CD4-positive, alpha-beta T cell treated with Interleukin-15 for 1 hour (primary cell): ENCODE results near the gene KIRREL1.

Source experiments
- DNase-seq: peaks from one replicate; pipeline ENCODE4 v3.0.0-alpha.2; 2020

Gene KIRREL1

DNA sequence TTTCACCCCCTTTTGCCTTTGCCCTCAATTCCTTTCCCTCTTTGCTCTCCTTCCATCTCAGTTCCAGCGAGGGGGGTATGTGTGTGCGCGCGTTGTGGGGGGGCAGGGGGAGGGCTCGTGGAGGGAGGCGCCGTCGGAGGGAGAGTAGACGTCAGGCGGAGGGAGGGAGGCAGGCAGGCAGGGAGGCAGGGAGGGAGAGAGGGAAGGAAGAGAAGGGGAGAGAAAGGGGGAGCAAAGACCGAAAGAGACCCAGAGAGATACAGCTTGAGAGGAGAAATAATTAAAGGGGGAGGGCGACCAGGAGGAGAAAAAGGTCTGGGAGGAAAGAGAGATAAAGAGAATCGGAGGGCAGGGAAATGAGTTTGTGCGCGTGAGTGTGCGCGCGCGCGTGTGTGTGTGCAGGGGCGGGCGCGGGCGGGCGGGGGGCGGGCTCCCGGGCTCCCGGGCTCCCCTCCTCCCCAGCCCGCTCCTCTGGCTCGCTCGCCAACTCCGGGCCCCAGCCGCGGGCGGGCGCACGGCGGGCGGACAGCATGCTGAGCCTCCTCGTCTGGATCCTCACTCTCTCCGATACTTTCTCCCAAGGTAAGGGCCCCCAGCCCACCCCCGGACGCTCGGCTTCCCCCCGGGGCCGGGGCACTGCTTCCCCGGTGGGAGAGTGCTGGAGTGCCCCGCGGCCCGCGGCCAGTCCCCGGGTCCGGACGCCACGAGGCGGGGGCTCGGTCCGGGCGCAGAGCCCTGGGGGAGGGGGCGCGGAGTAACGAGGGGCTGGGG is at the start of gene KIRREL1:
KIRREL1 (plus strand) TSS at position 499 of the 771 bp plus-strand sequence; CDS start at position 531, 32 bp downstream.
- no peak for DNase-seq

DNA sequence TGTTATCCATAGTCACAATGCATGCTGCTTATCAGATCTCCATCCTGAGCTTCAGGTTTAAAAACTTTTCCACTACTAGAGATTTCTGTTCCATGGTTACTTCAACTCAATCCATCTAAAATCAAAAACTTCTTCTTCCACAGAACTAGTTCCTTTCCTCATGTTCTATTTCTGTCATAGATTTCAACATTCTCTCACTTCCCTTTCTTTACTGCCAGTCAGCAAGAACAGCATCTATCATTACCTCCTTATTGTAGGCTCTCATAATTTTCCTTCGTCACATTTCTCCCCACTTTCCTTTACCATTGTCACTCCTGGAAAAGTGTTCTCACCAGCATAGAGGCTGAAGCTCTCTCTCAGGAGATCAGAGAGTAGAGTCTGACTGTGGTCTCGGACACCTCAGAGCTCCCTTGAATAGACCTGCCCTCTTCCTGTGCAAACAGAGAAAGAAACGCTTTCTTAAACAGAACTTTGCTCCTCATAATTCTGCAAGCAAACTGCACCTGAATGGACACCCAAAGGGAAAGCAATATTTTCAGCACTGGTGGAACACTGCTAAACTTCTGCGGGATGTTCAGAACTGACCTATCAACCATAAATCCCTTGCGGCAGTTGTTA is 48.7 kb upstream of the KIRREL1 start:
- DNase-seq = no peak

DNA sequence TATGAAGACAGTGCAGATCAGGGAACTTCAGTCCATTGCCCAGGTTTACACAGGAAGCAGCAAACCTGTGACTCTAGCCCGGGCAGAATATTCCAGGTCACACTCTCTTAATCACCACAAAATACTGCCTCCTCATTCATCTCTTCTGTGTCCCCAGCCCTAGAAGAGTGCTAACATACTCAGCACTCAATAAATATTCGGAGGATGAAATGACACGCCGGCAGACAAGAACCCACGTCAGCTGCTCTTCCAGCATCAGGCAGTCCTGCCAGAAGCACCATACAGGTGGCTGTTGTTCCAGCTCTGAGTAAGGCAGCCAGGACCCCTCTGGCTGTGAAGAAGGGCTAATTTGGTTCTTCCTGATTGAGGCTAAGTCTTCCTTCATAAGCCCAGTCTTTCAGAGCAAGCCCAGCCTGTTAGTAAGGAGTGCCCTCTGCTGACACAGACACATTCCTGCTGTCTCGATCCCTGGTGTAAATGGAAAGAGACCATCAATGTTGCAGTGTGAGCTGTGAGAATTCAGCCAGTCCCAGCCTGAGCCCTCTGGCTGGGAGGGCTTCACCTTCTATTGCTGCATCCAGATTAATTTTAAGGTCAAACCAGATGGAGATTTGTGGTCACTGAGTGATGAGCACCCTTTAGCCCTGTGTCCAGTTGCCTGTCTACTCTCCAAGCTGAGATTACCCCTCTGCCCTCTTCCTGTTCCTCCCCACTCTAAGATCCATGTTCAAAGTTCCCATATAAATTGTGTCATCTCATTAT is 45.0 kb upstream of the KIRREL1 start:
- peak; percentile 26 for DNase-seq

DNA sequence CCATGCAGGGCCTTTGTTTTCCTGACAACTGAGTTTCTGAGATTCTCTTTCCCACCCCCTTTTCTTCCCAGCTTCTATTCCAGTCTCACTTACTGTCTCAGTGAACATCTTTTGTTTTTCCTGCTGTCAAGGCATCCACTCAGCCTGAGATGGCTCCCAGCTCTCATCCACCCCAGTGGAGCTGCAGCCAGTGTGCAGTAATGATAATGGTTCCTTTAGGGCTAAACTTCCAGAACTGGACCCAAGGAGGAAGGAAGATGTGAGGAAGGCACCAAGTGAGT is 44.4 kb upstream of the KIRREL1 start:
- DNase-seq = no peak

DNA sequence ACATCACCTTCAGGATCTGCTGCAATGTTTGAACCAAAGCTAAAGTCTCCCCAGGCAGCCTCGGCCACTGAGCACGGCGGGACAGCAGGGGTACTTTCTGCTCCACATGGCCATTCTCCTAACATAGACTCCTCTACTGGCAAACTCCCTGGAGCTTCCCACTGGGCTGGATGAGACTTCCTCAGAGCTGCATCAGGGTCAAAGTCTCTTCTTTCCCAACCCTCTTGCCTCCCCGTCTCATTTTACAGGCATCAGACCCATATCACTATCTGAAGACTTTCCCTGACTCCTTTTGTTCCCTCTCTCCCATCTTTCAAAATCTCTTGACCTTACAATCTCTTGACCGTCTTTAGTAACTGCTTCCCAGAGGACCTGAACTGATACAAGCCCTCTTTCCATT is 42.2 kb upstream of the KIRREL1 start:
- no peak for DNase-seq

DNA sequence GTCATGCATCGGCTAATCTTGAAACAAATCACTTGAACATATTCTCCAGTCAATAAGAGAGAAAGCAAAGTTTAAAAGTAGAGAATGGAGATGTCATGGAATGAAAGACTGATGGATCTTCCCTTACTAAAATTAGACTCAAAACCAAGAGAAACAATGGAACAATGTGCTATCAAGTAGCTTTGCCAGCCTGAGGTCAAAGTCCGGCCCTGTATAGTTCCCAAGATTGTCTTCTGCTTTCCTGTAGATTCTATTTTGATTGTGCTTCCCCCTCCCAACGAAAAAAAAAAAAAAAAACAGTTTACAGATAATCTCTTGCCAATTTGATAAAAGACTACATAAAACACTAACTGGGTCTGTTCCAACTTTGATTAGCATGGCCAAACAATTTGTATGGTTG is 40.8 kb upstream of the KIRREL1 start:
- DNase-seq = no peak

DNA sequence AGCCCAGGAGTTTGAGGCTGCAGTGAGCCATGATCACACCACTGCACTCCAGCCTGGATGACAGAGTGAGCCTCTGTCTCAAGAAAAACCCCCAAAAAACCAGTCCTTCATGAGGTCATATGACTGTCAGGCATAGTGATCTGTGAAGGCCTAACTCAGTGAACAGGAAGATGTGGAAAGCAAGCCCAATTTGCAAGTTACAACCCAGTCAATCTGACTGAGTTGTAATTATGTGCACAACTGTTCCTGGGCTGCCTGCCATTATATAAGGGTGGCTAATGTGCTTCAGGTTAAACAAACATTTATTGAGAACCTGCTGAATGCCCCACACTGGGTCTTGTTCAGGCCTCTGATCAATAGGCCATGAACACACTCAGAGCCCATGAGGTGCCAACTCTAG is 38.2 kb upstream of the KIRREL1 start:
- DNase-seq = no peak

DNA sequence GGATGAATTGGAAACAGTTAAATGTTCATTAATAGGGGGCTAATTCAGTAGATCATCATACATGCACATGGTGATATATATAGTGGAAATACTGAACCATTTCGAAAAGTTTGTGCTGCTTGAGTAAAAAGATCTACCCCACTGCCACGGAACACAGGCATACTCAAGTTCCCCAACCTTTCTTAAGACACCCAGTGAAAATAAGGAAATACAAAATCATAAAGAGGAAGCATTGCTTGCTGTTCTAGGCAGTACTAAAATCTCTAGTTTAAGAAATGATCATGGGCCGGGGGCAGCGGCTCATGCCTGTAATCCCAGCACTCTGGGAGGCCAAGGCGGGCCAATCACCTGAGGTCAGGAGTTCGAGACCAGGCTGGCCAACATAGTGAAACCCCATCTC is 37.6 kb upstream of the KIRREL1 start:
- no peak for DNase-seq

DNA sequence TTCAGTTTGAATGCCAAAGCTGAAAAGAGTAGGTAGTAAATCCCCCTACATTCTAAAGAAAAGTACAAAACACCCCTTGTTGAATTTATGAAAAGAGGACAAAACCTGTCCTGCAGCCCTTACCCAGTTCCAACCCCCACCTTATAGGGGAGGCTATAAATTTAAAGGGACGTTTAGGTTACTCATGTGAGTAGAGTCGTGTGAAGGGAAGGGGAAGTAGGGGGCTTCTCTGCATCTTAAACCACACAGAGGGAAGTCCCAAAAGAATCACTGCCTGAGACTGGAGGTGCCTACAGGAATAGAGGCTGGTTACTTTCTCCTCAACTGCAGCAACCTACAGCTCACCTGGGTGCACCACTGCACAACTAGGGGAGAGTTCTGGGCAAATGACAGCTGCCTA is 36.7 kb upstream of the KIRREL1 start:
- DNase-seq = no peak

DNA sequence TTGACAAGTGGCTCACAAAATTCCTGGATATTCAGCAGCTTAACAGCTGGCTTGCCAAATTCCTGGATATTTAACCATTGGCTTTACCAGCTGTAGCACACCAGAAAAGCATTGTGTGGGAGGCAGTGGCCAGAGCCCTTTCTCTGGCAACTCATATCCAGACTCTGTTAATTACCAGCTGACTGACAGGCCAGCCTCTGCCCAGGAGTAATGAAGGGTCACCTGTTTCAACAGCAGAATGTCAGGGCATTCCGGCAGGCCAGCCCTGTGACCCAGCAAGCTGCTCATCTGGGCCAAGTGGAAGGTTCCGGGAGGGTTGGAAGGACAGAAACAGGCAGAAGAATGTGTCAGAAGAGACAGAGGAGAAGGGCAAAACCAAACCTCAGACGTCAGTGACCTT is 35.2 kb upstream of the KIRREL1 start:
- no peak for DNase-seq

DNA sequence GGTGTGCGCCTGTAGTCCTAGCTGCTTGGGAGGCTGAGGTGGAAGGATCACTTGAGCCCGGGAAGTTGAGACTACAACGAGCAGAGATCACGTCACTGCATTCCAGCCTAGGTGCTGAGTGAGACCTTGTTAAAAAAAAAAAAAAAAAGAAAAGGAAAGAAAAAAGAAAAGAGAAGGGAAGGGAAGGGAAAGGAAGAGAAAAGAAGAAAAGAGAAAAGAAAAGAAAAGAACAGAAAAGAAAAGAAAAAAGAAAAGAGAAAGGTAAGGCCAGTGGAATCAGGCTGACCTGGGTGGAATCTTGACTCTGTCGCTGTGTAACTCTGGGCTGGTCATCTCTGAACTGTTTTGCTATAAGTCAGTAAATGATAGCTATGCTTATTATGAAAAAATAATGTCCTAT is 33.7 kb upstream of the KIRREL1 start:
- DNase-seq = no peak

DNA sequence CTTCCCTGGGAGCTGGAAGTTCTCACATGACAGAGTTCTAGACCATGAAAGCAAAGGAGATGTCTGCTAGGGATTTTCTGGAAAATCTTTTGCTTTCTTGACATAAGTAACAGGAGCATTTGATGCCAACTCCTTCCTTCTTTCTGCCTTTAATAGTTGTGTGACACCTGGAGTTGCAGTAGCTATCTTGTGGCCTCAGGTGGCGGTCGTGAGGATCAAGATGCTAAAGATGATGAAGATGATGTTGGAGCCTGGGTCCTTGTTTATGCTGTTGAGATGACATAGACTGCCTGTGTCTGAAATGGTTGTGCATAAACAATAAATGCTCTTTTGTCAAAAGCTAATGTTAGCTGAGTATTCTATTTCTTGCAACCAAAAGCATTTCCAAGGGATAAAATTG is 32.7 kb upstream of the KIRREL1 start:
- no peak for DNase-seq

DNA sequence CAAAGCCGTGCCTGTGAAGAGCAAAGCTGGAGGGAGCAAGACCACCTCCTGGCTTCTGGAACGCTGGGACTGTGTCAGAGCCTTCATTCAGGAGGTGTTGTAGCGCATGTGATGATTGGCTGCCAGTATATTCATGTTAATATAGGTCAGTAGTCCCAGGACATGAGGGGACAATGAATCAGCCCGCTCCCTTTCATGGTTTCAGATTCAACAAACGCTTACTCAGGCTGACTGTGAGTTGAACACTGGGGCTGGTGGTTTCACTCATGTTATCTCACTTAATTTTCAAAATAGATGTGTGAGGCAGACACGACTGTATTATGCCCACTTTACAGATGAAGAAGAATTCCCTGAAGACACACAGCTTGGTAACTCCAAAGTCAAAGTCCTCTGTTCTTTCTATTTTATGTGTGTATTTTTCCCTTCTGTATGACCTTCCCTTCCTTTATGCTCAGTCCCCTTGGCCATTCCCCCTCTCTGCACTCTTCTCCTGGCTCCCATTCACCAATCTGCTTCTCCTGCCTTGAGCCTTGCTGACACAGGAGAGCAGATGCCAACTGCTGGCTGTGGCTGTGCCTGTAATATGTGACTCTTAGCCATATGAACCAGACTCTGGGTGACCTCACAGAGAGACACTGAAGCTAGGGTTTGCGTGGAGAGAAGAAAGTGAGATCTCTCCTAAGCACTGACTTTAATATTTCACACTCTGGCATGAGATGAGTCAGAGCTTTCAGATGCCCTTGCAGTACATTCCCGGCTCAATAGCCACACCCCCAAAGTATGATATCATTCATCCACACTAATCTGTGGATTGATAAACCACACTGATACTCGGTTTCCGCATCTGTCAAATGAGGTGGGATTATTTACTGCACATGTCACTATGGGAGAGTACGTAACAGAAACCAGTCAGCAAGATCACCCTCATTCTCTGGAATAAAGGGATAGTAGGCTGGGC is 31.4 kb upstream of the KIRREL1 start:
- DNase-seq = no peak

DNA sequence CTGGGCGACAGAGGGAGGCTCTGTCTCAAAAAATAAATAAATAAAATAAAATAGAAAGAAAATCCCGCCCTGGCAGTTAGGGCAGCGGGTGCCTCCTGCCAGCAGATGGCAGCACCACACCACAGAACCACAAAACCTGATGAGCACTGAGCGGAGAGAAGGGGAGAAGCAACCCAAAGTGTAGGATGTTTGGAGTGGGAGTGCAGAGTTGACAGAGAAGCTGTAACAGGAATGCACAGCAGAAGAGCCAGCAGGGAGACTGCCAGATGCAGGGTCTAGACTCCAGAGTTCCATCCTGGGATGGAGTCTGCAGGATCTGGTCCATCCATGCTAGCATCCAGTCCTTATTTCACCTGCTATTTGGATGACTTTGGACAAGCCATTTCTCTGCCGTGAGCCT is 29.7 kb upstream of the KIRREL1 start:
- peak; percentile 41 for DNase-seq

DNA sequence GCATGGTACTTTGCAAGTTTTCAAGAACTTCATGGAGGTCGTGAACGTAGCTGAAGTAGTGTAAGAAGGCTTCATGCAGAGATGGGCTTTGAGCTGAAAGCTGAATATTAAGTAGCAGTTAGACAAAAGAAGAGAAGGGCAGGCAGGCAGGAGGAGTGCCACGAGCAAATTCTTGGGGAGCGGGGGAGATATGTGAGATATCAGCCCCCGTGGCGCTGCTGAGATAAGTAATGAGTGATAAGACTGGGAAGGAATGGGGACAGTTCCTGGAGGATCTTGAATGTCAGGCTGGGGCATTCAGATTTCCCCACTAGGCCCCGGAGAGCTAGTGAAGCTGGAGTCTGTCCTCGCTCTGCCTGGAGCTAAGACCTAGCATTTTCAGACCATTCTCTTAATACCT is 27.9 kb upstream of the KIRREL1 start:
- DNase-seq = no peak

DNA sequence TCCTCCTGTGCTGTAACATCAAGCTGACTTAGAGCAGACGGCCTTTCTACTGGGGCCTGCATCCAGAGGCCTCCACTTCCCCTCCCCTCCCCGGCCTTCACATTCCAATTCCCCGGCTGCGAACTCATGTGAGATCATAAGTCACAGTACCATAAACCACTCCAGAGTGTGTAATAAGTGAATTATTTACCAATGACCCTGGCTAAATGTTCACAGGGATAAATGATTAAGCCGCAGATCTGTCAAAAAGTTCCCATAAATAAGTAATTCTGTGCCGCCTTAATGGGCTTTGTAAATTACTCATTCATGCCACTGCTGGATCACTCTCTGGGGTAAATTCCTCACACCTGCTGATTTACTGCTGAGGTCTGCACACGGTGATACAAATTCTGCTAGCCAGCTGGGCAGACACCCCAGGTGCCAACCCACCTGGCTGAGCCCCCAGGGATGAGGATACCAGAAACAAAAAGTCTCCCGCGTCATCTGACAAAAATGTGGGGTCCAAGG is 27.4 kb upstream of the KIRREL1 start:
- DNase-seq = no peak

DNA sequence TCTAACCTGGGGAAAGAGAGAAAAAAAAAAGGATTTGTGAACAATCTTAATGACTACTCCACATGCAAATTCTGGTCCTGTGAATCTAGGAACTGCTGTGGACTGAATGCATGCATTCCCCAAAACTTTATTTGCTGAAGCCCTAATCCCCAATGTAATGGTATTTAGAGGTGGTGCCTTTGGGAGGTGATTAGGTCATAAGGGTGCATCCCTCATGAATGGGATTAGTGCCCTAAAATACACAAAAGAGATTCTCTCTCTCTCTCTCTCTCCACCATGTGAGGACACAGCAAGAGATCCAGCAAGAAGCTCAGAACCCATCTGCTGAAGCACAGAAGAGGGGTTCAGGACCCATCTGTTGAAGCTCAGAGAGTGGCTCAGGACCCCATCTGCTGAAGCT is 26.2 kb upstream of the KIRREL1 start:
- no peak for DNase-seq

DNA sequence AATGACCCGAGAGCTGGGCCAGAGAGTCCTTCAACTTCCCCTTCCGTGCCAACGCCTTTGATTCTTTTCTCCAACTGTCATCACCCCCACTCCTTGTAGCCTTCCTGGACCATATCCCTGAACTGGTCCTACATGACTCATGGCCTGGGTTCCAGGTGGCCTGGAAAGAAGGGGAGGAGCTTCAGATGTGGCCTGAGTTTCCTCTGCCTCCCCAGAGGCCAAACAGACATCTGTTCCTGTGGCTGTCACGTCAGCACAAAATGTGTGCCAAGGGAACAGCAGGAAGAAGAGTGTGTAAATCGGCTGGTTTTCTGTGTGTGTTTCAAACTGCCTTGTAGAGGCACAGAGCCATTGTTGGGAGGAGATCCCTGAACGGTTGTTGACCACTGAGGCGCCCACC is 24.9 kb upstream of the KIRREL1 start:
- DNase-seq = no peak

DNA sequence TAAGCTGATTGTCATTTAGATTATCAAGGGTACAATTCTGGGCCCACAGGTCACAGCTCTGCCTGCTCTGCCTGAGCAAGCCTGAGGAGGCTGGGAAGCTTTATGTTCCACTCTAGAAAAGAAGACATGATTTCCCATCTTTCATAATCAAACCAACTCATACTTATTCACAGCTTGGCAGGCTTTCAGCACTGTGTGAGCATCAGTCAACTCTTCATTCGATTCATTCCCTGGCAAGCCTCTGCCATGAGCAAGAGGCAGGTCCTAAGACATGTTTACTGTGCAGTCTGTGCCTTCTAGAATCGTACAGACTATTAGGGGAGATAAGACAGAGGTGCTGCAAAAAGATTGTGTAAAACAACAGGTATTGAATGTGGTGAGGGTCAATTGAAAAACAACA is 24.5 kb upstream of the KIRREL1 start:
- DNase-seq = no peak

DNA sequence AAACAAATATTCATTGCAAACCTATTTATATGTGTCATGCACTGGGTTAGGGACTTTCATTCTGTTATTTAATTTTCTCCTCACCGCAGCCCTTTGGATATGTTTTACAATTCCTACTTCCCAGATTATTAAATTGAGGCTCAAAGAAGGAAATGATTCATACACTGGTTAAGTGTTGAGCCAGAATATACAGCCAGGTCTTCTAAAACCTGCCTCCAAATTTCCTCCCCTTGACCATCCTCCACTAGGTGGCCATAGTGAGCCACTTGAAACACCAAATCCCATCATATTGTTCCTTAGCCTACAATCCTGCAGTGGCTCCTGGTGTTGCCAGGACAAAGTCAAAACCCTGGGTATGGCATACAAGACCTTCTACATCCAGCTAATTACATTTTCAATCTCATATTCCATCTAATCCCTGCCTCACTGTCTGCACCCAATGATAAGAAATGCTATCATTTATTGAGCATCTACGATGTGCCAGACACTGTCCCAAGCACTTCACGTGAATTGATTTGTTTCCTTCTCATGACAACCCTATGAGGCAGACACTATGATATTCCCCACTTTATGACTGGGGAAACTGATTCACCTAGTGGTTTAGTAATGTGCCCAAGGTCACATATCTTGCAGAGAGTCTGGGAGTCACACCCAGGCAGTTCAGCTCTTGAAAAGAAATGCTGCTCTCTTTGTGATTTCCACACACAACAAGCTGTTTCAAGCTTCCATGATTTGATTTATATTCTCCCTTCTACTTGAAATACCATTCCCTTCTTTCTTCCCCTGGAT is 23.6 kb upstream of the KIRREL1 start:
- DNase-seq = no peak

DNA sequence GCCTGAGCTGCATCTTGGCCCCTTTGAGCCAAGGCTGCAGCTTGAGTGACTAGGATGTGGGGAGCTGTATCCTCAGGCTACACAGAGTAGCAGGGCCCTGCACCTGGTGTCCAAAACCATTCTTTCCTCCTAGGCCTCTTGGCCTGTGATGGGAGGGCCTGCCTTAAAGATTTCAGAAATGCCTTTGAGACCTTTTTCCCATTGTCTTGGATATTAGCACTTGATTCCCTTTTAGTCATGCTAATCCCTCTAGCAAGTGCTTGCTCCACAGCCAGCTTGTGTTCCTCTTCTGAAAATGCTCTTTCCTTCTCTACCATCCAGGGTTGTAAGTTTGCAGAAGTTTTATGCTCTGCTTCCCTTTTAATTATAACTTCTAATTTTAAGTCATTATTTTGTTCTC is 21.7 kb upstream of the KIRREL1 start:
- DNase-seq = no peak
